Fibroblast of lung (primary cell): Measurements from ENCODE around the gene MICAL3.

Experiments used
- EZH2 ChIP-seq: IDR thresholded peaks from 2 replicates; pipeline ENCODE4 v1.5.1; 2012; ENCODE audit warnings: low read length, control low read depth, mild to moderate bottlenecking; ENCODE audit errors: missing control alignments
- TF ChIP-seq, protein P1 (sequence below), 2 donors: IDR thresholded peaks in 1 of 2; conservative IDR thresholded peaks in 1 of 2; 1 replicate in 1 of 2; 2 replicates in 1 of 2; pipeline ENCODE4 v1.5.1; 2011 to 2012; ENCODE audit warnings: low read length in 2 of 2, control low read depth in 1 of 2, inconsistent platforms in 1 of 2, low read depth in 1 of 2, mild to moderate bottlenecking in 1 of 2

DNA sequence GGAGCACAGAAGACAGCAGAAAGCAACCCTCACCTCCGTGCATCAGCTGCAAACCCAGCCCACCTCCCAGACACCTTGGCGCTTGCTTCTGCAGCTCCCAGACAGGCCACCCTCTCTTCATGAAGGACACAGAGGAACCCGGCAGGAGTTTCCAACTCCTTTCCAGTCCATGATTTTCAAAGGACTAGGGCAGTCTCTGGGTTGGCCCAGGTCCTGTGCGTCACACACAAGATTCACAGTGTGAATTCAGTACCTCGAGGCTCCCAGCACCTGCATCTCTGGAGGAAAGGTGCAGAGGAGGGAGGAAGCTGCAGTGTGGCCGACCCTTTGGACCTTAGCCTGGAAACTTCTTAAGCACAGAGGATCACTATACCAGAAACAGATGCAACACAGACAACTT, 189.1 kb downstream of the MICAL3 start:
- TF ChIP-seq, protein P1, sequence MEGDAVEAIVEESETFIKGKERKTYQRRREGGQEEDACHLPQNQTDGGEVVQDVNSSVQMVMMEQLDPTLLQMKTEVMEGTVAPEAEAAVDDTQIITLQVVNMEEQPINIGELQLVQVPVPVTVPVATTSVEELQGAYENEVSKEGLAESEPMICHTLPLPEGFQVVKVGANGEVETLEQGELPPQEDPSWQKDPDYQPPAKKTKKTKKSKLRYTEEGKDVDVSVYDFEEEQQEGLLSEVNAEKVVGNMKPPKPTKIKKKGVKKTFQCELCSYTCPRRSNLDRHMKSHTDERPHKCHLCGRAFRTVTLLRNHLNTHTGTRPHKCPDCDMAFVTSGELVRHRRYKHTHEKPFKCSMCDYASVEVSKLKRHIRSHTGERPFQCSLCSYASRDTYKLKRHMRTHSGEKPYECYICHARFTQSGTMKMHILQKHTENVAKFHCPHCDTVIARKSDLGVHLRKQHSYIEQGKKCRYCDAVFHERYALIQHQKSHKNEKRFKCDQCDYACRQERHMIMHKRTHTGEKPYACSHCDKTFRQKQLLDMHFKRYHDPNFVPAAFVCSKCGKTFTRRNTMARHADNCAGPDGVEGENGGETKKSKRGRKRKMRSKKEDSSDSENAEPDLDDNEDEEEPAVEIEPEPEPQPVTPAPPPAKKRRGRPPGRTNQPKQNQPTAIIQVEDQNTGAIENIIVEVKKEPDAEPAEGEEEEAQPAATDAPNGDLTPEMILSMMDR (conservative IDR thresholded peaks at IDR 0.05 in 1 of 2, IDR thresholded peaks at IDR 0.05 in 1 of 2; ENCODE audit: low read depth in 1 of 2, low read length in 2 of 2), result no peak
- no peak for TF ChIP-seq EZH2
